NCI-H69 (cell line): ENCODE results near the gene MBD3L1.

Experiments used
- DNase-seq: peaks from one replicate; lab custom pipeline; 2025; lab: John Stamatoyannopoulos, UW

The MBD3L1 gene

GRCh38 chr19:8881512-8881911 is 49.3 kb downstream of the MBD3L1 start:
- no peak for DNase-seq

- DNase-seq: no peak
Observed at GRCh38 chr19:8884416-8884815, 52.2 kb downstream of the MBD3L1 start.

- DNase-seq: no peak
Observed at GRCh38 chr19:8887364-8887763, 55.2 kb downstream of the MBD3L1 start.

- DNase-seq: no peak
Observed at GRCh38 chr19:8890260-8890659, 58.1 kb downstream of the MBD3L1 start.
